ENCODE measurements around the gene HIPK4.

GRCh38 chr19:40412866-40413265 is 22.9 kb upstream of the HIPK4 start:
- TF ChIP-seq CTCF (conservative IDR thresholded peaks at IDR 0.05; ENCODE audit: low read length): no peak
- no peak for TF ChIP-seq EZH2phosphoT487 (IDR thresholded peaks at IDR 0.05; ENCODE audit: borderline replicate concordance)
